ENCODE results near the gene GREB1L.

The GREB1L gene

DNA sequence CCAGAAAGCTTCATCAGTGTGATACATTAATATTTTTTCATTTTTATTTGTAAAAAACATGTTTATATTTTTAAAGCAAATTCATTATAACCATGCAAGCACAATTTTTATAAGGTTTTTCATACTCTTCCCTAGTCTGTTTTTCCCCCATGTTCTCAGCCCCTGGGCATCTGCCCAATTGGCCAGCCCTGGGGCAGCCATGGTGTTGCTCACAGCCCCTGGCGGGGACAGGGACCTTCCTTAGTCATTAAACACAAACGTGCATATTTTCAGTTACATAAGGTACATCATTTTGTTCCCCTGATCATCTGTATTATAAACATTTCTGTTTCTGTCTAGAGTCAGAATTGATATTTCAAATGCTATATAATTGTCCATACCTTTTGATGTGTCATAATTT lies 208.5 kb downstream of the GREB1L start:
- no peak for DNase-seq (ENCODE audit: low read depth)

DNA sequence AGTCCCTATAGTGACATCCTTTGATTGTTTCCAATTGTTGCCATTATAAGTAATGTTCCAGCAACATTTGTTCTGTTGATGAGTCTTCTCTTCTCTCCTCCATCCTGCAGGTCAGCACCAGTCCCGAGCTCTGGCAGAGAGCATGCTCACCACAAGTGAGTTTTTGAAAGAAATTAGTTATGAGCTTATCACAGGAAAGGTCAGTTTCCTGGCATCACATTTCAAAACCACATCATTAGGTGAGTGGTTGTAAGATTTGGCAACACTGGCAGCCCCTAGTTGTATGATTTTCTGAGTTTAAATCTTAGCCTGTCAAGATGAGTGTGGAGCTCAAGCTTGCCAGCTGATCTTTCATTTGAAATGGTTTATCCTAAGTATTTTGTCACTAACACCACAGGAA lies 208.9 kb downstream of the GREB1L start:
- peak; percentile 7 for DNase-seq (ENCODE audit: low read depth)

- no peak for DNase-seq (ENCODE audit: low read depth)
Measured at GRCh38 chr18:21451851-21452250, 209.8 kb downstream of the GREB1L start.

- DNase-seq (ENCODE audit: low read depth): no peak
Measured at GRCh38 chr18:21452276-21452780, 210.3 kb downstream of the GREB1L start.

DNA sequence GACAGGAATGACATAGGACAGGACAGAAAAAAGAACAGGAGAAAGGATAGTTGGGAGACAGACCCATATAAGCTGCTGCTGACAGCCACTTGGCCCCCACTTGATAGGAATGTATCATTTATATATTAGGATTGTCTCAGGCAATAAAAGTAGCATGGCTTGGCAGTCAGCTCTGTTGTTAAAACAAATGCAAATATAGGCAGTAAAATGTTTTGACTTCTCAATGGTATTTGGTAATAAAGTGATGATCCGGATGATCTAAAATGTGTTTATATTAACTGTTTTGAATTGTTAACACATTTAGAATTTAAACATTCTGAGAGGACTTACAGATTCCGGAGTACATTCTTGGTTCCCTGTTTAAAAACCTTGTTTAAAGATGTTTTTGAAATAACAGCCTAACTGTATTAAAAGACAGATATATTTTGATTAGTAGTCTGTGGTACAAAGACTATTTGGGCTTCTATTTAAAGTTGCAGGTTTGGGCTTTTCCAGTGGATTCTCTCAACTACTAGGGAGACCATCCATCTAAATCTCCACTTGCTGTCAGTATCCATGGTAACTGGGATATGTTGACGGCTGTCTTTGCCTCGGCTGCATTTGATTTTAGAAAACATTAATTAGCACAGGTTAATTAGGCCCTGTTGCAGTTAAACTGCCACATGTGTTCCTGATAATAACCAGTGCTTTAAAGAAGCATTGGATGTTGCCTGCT lies 210.9 kb downstream of the GREB1L start:
- DNase-seq (ENCODE audit: low read depth): no peak

GRCh38 chr18:21453511-21453901 lies 211.5 kb downstream of the GREB1L start:
- DNase-seq (ENCODE audit: low read depth): no peak

DNA sequence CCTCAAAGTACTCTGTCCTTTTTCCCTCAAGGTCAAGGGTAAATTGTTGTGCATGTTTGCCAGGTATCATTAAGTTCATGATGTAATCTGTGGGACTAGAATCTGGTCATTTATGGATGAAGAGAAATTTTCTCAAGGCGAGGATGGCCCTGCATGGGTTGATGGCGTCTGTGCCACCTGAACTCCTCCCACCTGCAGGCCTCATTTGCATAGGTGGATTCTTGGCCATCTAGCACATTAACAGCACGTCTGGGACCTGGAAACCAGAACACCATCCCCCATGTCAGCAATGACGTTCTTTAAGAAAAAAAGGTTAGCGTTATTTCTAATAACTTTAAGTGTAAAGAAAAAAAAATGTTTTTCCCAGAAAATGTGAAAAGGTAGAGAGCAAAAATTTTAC lies 212.7 kb downstream of the GREB1L start:
- no peak for DNase-seq (ENCODE audit: low read depth)

- DNase-seq (ENCODE audit: low read depth): no peak
Measured at GRCh38 chr18:21456428-21457178, 214.6 kb downstream of the GREB1L start.

DNA sequence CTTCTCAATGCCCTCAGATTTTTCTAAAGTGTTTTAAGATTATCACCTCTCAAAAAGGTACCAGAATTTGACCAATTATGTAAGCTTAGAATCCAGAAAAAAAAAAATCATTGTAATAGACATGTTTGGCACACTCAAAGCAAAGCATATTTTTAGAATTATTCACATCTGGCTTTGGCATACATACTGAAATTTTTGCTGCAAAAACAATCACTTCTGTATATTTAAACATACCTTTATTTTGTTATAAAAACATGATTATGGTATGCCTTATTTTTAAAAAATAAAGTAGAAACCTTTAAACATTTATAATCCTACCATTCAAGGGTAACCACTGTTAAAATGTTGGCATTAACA lies 215.1 kb downstream of the GREB1L start:
- peak; percentile 30 for DNase-seq (ENCODE audit: low read depth)

- no peak for DNase-seq (ENCODE audit: low read depth)
Measured at GRCh38 chr18:21458310-21458709, 216.3 kb downstream of the GREB1L start.

DNA sequence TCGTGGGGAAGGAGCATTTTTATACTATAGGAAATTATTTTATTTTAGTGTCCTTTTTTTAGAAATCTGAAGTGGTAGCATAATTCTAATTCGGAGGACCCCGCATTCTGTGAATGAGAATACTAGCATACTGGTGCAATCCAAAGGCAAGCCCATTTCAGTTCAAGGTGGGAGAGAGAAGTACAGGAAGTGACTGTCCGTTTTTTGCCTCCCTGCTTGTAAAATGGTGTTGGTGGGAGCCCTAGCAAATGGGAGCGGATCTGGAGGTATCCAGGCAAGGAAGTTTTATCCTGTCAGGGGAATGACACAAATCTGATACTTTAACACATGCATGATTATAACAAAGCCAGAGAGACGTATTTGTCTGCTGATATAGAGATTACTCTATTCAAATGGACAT lies 216.8 kb downstream of the GREB1L start:
- DNase-seq (ENCODE audit: low read depth): no peak

- DNase-seq (ENCODE audit: low read depth): no peak
Measured at GRCh38 chr18:21459706-21460286, 217.8 kb downstream of the GREB1L start.

GRCh38 chr18:21461460-21461859 lies 219.4 kb downstream of the GREB1L start:
- no peak for DNase-seq (ENCODE audit: low read depth)

DNA sequence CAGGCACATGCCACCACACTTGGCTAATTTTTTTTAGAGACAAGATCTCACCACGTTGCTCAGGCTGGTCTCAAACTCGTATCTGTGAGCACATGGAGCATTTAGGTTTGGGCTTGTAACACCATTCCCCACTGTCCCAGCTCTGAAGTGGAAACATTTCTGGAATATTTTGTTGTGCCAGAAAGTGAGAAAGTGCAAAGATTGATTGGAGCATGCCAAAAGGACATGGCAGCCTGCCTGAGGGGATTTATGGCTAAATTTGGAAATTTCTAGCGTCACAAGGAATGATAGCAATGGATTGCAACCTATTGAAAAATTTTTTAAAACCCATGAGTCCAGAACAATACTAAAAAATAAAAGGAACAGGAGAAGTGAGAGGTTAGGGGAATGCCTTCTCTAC lies 221.7 kb downstream of the GREB1L start:
- no peak for DNase-seq (ENCODE audit: low read depth)

DNA sequence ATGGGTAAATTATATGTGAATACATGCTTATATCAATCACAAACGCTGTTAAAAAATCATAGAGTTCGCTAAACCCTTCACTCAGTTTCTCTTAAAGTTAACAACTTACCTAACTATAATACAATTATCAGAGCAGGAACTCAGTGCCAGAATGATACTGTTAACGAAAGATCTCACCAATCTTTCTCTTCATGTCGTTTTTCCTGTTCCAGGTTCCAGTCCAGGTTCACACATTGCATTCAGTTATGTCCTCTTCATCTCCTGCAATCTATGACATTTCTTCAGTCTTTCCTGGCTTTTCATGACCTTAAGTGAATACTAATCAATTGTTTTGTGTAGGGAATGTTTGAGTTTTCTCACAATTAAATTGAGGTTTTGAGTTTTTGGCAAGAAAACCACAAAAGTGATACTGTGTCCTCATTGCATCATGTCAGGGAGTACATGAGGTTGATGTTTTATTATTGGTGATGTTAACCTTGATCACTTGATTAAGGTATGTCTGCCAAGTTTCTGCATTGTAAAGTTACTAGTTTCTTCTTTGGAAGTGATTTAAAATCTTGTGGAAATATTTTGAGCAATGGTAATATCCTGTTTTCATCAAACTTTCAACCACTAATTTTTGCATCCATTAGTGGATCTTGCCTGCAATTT lies 226.6 kb downstream of the GREB1L start:
- DNase-seq (ENCODE audit: low read depth): no peak

DNA sequence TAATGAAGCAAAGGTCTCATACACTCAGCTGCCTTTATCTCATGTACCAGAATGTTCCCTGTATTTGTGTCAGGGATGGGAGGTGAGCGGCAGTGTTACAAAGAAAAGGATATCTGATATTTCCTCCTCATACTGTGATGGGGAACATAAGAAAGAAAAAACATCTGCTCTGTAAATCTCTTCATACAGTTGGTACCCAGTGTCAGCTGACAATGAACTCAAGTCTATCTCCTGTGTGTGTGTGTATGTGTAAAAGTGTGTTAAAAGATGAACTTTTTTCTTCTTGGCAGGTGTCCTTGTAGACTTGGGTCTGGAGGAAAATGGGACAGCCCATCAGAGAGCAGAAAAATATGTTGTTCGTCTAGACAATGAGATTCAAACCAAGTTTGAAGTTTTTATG lies 230.7 kb downstream of the GREB1L start:
- no peak for DNase-seq (ENCODE audit: low read depth)

DNA sequence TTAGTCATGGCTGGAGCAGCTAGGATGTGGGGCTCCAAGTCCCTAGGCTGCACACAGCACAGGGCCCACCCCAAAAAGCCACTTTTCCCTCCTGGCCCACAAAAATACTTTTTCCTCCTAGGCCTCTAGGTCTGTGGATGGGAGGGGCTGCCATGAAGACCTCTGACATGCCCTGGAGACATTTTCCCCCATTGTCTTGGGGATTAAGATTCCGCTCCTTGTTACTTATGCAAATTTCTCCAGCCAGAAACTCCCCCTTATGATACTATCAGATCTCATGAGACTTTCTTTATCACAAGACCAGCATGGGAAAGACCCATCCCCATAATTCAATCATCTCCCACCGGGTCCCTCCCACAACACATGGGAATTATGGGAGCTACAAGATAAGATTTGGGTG lies 232.6 kb downstream of the GREB1L start:
- DNase-seq (ENCODE audit: low read depth): no peak

DNA sequence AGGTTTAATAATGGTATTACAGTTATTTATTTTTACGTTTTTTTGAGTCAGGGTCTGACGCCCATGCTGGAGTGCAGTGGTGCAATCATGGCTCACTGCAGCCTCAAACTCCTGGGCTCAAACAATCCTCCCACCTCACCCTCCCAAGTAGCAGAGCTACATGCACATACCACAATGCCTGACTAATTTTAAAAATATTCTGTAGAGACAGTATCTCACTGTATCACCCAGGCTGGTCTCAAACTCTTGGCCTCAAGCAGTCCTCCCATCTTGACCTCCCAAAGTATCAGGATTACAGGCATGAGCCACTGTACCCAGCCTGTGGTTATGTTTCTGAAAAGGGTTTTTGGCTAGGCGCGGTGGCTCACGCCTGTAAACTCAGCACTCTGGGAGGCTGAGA lies 237.7 kb downstream of the GREB1L start:
- peak; percentile 27 for DNase-seq (ENCODE audit: low read depth)

- no peak for DNase-seq (ENCODE audit: low read depth)
Measured at GRCh38 chr18:21481739-21482138, 239.7 kb downstream of the GREB1L start.

- DNase-seq (ENCODE audit: low read depth): no peak
Measured at GRCh38 chr18:21483051-21483450, 241.0 kb downstream of the GREB1L start.

DNA sequence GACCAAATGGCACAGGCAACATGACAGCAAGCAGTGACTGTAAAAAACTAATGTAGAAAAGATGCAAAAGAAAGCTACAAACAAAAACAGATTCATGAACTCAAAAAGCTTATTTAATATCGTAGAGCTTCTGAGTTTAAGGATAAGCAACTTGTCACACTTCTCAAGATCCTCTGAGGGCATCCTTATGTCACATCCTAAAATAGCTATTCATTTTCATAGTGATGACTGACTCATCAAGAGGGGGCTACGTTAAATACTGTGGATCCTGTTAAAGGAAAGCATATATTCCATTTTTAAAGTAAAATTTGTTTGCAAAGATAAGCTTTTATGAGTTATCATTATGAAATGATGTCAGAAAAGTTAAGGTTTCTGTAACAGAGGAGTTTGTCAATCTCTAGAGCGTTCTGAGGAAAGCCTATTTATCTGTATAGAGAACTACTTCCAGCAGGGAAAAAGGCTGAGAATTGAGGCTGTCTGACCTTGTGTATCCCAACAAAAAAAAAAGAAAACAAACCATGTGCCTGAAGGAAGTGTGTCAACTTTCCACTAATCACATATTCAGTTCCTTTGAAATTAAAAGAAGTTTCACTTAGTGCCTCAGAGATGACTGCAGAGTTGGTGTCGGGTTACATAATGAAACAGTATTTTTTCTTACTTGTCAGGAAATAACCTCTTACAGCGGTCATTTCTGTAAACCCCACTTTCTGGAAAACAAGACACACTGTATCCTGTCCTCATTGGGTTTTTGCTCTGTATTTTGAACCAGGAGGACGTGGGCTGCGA lies 243.0 kb downstream of the GREB1L start:
- DNase-seq (ENCODE audit: low read depth): peak; percentile 56

DNA sequence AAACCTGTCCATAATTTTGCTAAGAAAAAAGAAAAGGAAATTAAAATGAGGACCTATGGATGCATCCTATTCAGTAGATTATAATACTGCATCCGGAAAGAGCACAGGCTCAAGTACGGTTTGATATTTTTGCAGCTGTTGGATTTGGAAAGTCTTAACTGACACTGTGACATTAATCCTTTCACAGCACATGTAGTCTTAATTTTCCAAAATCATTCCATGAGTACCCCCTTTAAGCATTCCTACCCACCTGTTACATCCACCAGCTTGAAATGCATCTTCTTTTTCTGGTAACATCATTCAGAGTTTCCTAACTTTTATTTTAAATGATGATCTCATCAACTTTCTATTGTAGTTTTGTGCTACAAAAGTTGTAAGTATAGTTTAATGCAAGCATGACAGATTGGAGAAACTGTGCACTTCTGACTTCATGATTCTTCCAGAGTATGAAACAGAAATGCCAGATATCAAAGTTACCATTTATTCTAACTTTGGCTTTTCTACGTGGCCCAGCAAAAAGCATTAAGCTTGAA lies 244.9 kb downstream of the GREB1L start:
- no peak for DNase-seq (ENCODE audit: low read depth)
